ENCODE results near the gene KLF3.

Gene KLF3

DNA sequence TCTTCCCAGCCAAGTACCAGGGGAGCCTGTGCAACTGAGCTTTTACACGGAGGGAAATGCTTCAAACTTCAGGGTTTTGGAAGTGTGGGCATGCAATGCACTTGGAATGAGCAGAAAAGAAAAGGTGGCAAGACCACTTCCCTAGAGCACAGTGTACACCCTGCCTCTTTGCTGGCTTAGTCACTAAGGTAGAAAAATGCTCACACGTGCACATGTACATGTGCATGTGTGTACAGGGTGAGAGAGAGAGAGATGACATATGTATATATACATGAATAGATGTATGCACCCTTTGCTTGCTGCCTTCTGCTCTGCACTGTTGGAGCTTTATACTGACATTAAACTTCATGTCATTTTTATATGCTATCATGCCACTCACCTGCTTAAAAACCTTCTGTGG, 7.9 kb upstream of the KLF3 start:
- DNase-seq: no peak

DNA sequence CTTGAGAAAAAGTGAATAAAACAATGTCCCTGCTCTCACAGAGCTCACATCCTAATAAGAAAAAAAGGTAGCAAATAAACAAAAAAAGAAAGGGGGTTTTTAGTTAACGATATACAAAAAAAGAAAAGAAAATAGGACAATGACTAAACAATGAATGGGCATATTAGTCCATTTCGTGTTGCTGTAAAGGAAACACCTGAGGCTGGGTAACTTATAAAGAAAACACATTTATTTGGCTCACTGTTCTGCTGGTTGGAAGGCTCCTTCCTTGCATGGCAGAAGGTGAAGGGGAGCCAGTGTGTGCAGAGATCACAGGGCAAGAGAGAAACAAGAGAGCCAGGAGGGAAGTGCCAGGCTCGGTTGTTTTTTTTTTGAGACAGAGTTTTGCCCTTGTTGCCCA, 4.7 kb upstream of the KLF3 start:
- no peak for DNase-seq

DNA sequence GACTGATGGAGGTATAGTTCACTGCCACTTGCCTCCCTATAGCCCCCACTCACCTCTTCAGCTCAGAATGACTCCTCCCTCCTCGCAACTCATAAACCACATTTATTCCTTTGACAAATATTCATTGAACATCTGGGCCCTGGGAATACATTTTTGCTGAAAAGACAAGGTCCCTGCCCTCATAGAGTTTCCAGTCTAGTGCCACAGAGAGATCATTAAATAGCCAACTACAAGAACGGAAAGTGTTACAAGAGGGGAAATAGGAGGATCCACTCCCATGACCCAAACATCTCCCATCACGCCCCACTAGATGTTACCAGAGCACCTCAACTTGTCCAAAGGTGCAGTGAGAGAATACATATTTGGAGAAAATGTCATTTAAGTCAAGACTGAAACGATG, 3.2 kb upstream of the KLF3 start:
- no peak for DNase-seq

DNA sequence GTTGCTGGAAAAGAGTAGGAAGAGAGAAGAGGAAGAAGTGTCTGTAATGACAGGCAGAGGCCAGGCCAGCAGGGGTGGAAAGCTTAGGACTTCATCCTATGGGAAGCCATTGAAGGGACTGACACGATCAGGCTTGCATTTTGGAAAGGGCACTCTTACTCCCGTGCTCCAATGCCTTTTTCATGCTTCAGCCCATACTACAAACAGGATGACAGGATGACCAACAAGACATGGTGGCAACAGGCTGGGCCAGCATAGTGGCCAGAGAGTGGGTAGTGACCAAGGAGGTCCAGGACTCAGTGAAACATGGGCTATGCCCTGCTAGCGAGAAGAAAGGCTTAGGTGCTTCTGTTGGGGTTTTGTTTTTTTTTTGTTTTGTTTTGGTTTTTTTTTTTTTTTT, 2.6 kb upstream of the KLF3 start:
- DNase-seq: no peak

DNA sequence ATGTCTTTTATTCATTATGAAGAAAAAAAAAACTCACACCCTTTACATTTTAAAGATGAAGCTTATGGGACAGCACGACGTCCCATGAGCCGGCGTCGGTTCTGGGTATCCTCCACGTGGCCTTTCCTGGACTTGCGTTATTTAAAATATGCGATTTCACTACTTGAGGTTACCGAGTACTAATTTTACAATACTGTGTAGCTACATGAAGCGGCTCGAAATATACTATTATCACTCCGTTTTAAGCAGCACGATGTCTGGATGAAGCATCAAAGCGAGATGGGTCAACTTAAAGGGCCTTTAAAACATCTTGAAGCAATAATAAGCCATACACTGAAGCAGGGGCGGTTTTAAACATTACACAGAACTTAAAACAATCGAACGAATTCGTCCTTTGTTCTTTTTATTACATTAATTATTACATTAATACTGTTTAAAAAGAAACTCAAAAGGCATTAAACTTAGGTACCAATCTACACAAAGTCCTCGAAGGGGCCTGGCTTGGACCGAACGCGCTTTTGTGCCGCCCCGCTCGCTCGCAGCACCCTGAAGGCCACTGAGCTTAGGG, 1.4 kb upstream of the KLF3 start:
- DNase-seq: no peak

DNA sequence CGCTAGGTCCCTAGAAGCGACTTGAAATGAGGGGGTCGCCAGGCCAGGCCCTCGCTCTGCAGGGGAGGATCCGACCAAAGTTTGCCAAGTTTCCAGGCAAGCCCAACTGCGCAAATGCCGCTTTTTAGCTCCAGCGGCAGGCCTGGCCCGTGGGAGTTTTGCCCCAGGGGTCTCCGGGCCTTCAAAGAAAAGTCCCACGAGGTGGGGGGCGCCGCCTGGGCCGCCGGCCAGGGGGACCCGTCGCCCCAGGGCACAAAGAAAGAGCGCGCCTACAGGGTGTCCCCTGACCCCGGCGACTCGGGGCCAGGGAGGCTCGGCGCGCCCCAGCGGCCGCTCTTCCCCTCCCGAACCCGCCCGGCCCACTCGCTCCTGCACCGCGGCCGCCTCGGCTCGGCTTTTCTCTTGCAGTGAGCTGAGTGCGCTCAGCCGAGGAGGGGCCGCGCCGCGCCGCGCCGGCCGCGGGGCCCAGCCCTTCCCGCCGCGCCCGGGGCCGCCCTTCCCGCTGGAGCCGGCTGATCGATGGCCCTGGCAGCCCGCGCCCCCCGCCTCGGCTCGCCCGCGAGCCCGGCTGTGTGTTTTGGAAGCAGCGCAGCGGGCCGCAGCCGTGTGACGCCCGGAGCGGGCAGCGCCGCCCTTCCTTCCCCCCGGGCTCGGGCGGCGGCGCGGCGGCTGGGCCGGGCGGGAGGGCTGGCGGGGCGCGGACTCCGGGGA, 754 bp upstream of the KLF3 start:
- peak in 1 of 2 experiments; percentile 93 for DNase-seq

DNA sequence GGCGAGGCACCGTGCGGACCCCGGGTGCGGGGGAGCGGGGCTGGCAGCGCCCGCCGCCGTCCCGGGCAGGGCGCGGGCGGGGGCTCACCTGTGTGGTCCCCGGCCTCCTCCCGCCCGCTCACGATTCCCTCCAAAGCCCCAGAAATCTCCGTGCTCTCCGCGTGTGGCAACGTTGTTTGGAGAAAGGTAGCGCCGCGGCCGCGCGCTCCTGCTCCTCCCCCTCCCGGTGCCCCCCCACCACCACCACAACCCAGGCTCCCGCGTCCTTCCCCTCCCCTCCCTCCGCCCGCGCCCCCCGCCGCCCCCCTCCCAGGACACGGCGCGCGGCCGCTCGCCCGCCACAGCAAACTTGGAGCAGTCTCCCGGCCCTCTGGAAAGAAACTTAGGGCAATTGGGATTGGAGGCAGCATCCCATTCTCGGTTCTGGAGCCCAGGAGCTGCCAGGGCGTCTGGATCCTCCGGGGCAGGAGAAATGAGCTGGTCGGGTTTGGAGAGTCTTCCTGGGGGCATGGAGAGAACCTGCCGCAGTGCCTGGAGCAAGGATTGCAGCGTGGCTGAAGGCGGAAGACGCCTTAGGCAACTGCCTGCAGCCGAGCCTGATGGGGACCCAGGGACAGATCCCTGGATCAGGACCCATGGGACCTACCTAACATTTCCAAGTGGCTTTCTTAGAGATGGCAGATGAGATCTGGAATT, 855 bp downstream of the KLF3 start:
- DNase-seq: peak; percentile 80 to 81

DNA sequence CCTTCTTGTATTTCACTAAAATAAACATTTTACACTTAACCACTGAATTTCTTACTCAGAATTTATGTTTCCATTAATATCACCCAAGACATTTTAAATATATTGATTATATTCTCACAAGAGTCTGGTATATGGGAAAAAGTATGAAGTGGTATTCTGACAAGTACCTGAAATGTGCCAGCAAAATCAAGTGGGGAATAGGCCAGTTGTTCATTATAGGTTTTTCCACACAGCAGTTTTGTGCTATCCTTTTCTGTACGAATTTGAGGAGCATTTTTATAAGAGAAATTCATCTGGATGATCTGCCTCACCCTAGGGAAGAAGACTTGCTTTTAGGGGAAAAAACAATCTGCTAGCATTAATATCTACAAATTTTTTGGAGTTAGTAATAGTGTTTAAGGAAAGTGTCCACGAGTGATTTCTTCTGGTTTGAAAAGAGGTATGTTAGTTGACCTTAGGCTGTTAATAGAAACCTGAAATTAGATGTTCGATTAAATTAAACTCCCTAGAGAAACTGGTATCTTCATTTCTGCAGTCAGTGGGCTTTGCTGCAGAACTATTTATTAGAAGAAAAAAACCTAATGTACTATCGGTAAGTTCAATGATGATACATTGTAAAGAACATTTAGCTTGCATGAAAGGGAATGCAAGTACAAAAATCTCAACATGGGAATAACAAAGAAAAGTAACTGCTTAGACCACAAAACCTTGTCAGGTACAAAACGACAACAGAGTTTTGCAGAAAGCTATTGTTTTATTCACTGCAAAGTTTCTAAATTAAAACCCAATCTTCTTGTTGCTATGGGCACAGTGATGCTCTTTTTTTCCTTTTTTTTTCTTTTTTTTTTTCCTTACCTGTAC, 1.8 kb downstream of the KLF3 start:
- no peak for DNase-seq

DNA sequence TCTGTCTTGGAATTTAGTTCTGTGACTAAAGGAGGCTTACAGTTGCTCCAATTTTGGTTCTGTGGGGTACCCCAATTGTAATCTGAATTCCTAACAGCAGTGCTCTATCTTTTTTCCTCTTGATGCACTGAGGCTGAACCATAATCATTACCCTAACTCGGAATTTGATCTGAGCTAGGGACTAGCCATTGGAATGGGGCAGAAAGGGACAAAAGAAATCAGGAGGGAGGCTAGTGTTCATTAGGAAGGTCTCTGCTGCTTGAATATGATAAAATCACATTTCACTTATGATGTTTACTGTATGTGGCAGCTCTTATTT, 2.7 kb downstream of the KLF3 start:
- DNase-seq: no peak

DNA sequence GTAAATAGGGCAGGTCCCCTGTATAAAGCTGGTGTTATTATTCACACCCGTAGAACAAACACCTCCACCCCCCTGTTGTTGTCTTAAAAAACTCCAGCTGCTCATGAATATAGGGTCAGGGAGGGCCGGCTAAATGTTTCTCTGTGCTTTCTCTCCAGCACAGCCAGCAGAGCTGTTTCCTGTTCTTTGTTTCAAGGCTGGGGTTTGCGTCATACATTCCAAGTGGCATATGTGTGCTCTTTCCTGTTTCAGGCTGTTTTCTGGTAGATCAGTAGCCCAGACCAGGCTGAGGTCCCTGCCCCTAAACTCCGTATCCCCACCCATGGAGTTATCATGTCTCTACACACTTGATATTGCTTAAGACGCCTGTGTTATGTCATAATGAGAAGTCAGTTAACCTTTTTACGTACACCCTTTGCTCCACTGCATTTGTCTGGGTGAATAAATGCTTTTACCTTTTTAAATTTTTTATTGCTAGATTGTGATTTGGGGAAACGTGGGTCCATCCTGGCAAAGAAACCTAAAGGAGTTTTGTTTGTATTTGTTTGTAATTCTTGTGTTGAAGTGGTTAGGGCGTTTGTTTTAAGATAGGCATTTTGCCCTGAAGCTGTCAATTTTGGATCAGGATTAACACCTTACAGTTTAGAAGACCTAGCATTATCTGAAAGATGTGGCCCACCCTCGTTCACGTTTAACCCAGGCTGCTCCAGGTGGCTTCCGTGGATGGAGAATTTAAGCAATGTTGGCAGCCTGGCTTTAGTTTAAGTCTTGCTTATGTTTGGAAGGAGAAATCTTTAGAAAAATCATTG, 3.3 kb downstream of the KLF3 start:
- peak; percentile 92 to 96 for DNase-seq

DNA sequence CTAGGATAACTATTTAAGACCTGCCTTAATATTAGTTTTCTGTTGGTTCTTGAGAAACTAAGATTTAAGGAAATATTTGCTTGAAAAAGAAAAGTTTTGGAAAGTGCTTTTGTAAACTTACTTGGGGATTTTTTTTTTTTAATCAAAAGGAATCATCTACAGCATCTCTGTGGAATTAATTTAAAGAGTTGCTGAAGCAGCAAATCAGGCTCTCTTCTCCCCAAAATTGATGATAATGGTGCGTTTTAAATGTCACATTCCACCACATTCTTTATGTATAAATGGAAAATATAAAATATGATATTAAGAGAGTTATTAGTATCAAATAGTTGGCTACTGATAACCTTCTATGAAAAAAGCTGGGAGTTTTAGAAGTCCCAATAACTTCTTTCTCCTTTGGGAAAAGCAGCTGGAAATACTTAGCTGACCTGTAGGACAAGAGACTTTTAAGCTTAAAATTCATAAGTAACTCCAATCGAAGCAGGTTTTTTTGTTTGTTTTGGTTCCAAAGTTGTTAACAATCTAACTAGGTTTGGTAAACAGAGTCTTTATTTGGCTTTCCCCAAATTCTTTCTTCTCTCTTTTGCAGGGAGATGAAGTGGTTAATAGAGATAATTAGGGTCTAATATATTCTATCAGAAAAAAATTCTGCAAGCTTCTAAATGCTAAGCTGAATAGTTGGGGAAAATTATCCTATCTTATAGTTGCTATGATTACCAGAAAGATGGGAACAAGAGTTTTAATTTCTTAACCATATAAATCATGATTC, 4.4 kb downstream of the KLF3 start:
- DNase-seq: no peak

DNA sequence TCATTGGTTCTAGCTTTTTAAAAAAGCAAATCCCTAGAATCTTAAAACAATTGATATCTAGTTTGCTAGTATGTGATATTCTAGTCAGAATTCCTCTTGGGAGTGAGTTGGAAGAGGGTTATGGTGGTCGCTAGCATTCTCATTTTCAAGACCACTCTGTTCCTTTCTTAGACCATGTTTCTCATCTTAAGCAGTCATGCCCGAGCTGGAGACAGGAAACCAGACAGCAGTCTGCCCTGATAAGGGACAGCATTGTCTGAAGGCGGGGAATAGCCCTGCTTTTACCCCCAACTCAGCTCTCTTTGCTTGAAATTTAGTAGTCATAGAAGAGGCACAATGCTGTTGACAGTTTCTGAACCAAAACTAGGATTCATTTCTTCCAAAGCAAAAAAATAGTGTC, 5.2 kb downstream of the KLF3 start:
- no peak for DNase-seq

DNA sequence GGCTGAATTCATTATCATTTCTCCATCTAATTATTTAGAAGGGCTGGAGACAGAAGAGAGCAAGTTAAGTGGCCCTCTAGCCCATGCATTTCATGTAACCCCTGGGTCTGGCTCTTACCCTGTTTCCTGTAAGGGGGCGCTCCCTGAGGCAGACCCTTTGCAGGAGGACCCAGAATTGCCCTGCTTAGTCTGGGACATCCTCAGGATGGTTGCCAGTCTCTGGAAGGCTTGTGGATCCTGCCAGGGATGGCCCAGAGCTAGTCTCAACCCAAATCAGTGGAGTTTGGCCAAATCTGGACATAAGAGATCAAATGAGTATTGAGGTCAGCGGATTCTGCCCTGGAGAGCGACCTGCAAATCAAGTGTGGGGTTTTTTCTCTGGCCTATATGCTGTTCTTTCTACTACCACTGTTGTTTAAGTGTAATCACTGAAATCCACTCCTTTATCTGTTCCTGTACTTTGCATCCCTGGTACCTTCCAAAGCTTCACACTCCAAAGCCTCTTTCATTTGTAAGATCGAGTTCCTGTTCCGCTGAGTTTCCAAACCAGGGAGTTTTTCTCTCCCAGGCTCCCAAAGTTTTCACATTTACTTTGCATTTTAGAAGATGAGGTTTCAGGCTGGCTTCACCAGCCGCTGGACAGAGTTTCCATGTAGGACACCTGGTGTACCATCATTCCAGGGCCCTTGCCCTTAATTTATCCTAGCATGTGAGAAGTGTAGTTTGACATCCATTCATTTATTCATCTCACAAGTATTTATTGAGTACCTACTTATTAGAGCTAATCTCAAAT, 6.3 kb downstream of the KLF3 start:
- no peak for DNase-seq

DNA sequence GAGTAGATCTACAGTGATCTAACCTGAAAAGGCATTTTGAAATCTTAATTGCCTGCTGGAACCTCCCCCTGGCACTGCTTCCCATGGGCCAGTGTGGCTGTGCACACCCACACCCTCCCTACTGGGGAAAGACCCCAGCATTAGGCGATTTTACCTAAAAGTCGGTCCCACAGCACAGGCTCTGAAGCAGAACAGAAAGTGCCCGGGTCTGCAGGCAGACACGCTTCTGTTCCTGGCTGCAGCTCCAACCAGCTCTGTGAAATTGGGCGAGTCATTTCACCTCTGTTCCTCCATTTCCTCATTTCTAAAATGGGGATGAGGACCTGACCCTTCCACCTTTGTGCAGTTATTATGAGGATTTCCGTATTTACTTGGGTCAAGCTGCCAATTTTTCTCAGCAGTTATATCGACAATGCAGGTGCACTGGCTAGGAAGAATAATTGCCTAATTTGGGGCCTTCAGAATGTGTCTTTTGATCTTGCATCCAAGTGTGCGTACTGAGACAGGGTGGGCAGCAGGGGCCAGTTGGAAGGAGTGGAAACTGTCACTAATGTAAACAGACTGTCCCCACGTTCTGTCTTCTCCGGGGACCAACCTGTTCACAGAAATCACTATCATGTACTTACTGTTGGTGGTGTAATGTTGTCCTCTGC, 7.1 kb downstream of the KLF3 start:
- peak in 1 of 2 experiments; percentile 18 for DNase-seq

DNA sequence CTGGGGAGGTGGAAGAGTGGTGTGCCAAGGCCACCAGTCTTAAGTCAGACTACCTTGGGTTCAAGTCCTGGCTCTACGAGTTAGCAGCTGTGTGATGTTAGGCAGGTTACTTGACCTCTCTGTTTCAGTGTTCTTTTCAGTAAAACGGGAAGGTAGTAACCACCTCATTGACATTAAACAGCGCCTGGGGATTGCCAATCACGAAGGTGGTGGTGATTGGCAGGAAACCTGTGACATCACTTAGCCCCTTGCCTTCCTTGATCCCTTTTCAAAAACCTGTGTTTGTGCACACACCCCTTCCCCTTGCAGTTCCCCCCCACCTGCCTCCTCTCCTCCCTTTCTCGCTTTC, 7.6 kb downstream of the KLF3 start:
- DNase-seq: no peak

DNA sequence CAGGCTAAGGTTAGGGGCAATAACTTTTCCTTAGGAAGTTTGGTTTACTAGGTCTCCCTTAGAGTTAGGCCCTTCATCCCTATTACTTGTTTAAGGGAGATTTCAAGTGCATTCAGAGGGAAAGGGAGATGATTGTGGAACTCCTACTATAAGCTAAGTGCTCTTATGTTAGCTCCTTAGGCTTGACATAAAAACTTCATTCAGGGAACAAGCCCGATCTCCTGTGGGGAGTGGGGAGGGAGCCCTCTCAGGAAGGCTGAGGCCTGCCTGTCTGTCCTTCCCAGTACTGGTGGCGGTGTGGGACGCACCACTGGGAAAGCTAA, 8.0 kb downstream of the KLF3 start:
- DNase-seq: no peak

DNA sequence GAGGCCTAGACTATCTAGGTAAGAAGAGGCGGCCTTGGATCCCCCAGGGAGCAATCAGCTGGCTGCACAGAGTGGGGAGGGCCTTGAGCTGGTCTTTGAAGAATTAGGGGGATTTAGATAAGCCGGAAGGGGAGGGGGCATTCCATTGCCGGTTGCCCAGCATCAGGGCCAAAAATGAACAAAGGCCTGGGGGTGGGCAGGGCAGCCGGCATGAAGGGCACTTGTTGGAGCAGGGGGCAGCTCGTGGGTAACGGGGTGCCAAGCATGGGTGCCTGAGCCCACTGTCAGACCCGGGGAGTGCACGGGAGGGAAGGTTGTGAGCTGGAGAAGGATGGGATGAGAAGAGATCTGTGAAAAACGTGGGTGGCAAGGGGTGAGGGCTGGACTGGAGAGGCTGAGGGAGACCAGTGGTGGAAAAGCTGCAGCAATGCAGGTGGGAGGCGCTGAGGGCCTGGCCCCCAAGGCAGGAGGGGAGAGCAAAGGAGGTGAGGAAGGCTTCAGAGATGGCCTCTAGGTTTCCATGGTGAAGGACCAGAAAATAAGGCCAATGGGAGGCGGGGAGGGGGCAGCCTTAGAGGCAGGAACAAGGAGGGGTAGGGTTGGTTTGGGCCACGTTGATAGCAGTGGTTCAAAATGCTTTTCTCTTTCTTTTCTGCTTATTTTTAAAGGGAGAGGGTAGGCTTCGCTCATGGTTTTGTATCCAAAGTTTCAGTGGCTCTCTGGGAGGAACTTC, 8.6 kb downstream of the KLF3 start:
- DNase-seq: no peak

DNA sequence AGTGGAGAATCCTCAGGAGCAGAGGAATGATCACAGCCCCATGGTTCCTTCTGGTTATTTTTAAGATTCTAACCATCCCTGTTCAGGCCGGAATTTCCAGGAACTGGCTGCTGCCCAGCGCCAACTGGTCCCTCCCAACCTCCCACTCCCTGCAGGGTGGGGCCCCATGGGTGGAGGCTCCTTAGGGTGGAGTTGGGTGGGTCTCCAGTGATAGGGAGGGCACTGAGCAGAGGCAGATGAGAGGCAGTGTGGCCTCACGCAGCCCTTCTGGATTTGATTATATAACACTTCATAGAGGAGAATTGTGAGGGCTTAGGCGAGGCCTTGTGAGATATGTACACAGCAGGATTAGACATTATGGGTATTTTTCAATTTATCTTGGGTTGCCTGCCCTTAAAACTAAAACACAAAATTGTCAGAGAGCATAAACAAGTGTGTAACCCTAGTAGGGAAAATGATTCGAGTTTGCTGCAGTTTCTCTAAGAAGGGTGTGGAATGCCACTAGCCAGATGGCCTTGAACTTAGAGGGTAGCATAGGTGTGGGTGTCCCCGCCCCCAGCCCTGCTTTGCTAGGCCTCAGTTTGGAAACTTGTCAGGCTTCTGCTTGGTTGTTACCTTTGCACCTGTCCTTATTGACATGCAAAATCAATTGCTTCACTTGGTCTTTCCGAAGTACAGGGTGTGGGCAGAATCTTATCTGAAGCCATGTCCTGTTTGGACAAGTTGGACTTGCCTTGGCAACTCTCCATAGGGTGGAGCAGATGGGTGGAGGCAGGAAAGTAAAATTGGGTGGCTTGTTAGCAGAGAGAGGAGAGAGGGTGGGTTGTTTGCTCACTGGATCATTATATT, 9.4 kb downstream of the KLF3 start:
- DNase-seq: peak in 1 of 2 experiments; percentile 28

All from NCI-H2081 (cell line).